OCI-LY3 (cell line): ENCODE measurements around the gene CSF2.

Source experiments
- CTCF ChIP-seq: fragments of 200-600, 300-600 bp; sonication (generic); IDR thresholded peaks from 2 replicates; pipeline ENCODE4 v1.5.1; 2014; ENCODE audit warnings: antibody characterized with exemption, low read length, low read depth
- EZH2phosphoT487 ChIP-seq: fragments of 200-600 bp; shearing (Covaris generic); IDR thresholded peaks from 2 replicates; pipeline ENCODE4 v1.6.1; 2018; ENCODE audit warnings: antibody characterized with exemption, mixed run types, low read depth

DNA sequence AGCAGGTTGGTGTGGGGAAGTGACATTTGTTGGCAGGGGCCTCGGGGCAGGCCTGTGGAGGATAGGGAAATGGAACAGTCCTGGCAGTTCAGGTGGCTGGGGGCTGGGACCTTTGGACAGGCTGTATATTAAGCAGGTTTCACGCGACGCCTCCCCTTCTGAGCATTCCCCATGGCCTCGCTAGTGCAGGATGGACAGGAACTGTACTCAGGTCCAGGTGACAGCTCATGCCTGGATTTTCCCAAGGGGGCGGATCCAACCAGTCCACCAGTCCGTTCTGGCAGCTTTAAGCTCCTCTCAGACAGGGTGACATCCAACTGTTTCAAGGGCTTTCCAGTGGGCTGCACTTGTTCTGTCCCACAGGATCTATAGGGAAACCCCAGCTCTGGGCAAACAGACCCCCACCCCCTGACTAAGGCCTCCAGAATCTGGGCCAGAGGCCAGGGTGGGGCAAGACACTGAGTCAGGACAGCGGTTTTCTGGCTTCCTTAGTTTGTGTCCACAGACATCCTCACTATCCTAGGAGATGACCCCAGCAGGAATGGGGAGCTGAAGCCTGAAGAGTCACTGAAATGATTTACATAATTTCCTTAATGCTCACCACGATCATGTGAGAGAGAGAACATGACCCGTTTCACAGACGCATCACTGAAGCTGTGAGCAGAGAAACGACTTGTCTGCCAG is 20.9 kb downstream of the CSF2 start:
- TF ChIP-seq CTCF (no peak), EZH2phosphoT487 (no peak)
